Panc1 (cell line): ENCODE measurements around the gene CCND3.

ENCODE experiments used
- POLR2AphosphoS5 ChIP-seq: IDR thresholded peaks from 2 replicates; pipeline ENCODE4 v1.6.1; 2012; ENCODE audit warnings: mild to moderate bottlenecking, low read depth, low read length, moderate library complexity
- TCF7L2 ChIP-seq: IDR thresholded peaks from 2 replicates; pipeline ENCODE4 v1.6.1; 2011; ENCODE audit warnings: mild to moderate bottlenecking, low read depth, low read length, inconsistent platforms
- TF ChIP-seq, protein P1 (sequence below): fragments of 450-650 bp; IDR thresholded peaks from 2 replicates; pipeline ENCODE4 v1.5.1; 2017; ENCODE audit warnings: mild to moderate bottlenecking
- TF ChIP-seq, protein P2 (sequence below), 2 experiments: IDR thresholded peaks; 2 replicates each; pipeline ENCODE4 v1.6.1; 2011 to 2012; ENCODE audit warnings: low read depth in 2 of 2, control low read depth in 1 of 2, low read length in 1 of 2, mild to moderate bottlenecking in 1 of 2, moderate library complexity in 1 of 2; ENCODE audit not compliant: insufficient read depth in 1 of 2

DNA sequence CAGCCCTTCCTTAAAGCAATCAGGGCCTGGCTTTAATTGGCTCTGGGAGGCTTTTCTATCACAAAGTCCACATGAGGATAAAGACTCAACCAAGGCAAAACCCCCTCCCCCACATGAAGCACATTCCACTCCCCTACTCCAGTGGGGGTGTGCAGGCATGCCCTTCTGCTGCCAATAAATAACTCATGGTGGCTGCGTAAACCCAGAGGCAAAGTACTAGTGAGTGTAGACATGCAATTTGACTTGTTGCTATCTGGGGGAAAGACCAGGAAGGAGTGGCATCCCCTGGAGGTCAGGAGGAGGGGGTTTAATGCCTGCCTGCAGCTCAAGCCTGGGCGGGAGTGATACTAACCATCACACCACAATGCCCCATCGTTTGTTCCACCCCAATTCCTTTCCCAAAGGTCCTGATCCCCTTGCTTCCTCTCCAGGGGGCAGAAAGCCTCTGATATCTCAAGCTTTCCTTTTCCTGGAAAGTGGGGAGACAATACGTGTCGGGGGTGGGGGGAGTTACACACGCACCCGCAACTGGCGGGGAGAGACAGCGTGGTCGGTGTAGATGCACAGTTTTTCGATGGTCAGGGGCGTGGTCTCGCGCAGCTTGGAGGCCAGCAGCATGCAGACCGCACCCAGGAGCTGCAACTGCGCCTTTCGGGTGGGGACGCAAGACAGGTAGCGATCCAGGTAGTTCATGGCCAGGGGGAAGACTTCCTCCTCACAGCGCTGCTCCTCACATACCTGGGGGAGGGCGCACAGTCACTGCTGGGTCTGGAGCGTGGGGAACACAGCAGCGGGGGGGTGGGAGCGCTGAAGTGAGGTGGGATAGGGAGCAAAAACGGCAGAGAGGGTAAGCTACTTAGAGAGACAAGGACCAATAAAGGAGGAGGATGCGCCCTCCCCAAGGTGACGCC lies 1.5 kb downstream of the CCND3 start:
- TF ChIP-seq, protein P1, sequence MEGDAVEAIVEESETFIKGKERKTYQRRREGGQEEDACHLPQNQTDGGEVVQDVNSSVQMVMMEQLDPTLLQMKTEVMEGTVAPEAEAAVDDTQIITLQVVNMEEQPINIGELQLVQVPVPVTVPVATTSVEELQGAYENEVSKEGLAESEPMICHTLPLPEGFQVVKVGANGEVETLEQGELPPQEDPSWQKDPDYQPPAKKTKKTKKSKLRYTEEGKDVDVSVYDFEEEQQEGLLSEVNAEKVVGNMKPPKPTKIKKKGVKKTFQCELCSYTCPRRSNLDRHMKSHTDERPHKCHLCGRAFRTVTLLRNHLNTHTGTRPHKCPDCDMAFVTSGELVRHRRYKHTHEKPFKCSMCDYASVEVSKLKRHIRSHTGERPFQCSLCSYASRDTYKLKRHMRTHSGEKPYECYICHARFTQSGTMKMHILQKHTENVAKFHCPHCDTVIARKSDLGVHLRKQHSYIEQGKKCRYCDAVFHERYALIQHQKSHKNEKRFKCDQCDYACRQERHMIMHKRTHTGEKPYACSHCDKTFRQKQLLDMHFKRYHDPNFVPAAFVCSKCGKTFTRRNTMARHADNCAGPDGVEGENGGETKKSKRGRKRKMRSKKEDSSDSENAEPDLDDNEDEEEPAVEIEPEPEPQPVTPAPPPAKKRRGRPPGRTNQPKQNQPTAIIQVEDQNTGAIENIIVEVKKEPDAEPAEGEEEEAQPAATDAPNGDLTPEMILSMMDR: no peak
- TF ChIP-seq TCF7L2 (no peak), POLR2AphosphoS5 (no peak)
- TF ChIP-seq, protein P2, sequence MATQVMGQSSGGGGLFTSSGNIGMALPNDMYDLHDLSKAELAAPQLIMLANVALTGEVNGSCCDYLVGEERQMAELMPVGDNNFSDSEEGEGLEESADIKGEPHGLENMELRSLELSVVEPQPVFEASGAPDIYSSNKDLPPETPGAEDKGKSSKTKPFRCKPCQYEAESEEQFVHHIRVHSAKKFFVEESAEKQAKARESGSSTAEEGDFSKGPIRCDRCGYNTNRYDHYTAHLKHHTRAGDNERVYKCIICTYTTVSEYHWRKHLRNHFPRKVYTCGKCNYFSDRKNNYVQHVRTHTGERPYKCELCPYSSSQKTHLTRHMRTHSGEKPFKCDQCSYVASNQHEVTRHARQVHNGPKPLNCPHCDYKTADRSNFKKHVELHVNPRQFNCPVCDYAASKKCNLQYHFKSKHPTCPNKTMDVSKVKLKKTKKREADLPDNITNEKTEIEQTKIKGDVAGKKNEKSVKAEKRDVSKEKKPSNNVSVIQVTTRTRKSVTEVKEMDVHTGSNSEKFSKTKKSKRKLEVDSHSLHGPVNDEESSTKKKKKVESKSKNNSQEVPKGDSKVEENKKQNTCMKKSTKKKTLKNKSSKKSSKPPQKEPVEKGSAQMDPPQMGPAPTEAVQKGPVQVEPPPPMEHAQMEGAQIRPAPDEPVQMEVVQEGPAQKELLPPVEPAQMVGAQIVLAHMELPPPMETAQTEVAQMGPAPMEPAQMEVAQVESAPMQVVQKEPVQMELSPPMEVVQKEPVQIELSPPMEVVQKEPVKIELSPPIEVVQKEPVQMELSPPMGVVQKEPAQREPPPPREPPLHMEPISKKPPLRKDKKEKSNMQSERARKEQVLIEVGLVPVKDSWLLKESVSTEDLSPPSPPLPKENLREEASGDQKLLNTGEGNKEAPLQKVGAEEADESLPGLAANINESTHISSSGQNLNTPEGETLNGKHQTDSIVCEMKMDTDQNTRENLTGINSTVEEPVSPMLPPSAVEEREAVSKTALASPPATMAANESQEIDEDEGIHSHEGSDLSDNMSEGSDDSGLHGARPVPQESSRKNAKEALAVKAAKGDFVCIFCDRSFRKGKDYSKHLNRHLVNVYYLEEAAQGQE (IDR thresholded peaks at IDR 0.05; ENCODE audit: insufficient read depth in 1 of 2, low read depth in 2 of 2, low read length in 1 of 2): no peak
